Ishikawa (cell line): ENCODE data around the gene HIVEP1.

Source experiments
- CEBPB ChIP-seq: IDR thresholded peaks from 2 replicates; pipeline ENCODE4 v1.6.1; 2012
- CREB1 ChIP-seq: IDR thresholded peaks from 2 replicates; pipeline ENCODE4 v1.6.1; 2012; ENCODE audit warnings: low read depth
- EGR1 ChIP-seq: IDR thresholded peaks from 2 replicates; pipeline ENCODE4 v1.6.1; 2012
- EP300 ChIP-seq: IDR thresholded peaks from 2 replicates; pipeline ENCODE4 v1.6.1; 2012; ENCODE audit warnings: borderline replicate concordance
- FOXM1 ChIP-seq: IDR thresholded peaks from 2 replicates; pipeline ENCODE4 v1.6.1; 2012; ENCODE audit warnings: low read depth, borderline replicate concordance
- NFIC ChIP-seq: IDR thresholded peaks from 2 replicates; pipeline ENCODE4 v1.6.1; 2012
- RAD21 ChIP-seq: IDR thresholded peaks from 2 replicates; pipeline ENCODE4 v1.6.1; 2012; ENCODE audit warnings: low read depth
- TAF1 ChIP-seq: IDR thresholded peaks from 2 replicates; pipeline ENCODE4 v1.6.1; 2012; ENCODE audit warnings: low read depth, mild to moderate bottlenecking
- TCF12 ChIP-seq: IDR thresholded peaks from 2 replicates; pipeline ENCODE4 v1.6.1; 2012; ENCODE audit warnings: low read depth
- TEAD4 ChIP-seq: IDR thresholded peaks from 2 replicates; pipeline ENCODE4 v1.6.1; 2012
- YY1 ChIP-seq: IDR thresholded peaks from 2 replicates; pipeline ENCODE4 v1.6.1; 2012; ENCODE audit warnings: low read depth
- ZBTB7A ChIP-seq: IDR thresholded peaks from 2 replicates; pipeline ENCODE4 v1.6.1; 2012; ENCODE audit warnings: low read depth
- TF ChIP-seq, protein P1 (sequence below): IDR thresholded peaks from 2 replicates; pipeline ENCODE4 v1.6.1; 2012
- TF ChIP-seq, protein P2 (sequence below): IDR thresholded peaks from 2 replicates; pipeline ENCODE4 v1.6.1; 2012; ENCODE audit warnings: low read depth, mild to moderate bottlenecking
- TF ChIP-seq, protein P3 (sequence below): IDR thresholded peaks from 2 replicates; pipeline ENCODE4 v1.6.1; 2012

The HIVEP1 gene

DNA sequence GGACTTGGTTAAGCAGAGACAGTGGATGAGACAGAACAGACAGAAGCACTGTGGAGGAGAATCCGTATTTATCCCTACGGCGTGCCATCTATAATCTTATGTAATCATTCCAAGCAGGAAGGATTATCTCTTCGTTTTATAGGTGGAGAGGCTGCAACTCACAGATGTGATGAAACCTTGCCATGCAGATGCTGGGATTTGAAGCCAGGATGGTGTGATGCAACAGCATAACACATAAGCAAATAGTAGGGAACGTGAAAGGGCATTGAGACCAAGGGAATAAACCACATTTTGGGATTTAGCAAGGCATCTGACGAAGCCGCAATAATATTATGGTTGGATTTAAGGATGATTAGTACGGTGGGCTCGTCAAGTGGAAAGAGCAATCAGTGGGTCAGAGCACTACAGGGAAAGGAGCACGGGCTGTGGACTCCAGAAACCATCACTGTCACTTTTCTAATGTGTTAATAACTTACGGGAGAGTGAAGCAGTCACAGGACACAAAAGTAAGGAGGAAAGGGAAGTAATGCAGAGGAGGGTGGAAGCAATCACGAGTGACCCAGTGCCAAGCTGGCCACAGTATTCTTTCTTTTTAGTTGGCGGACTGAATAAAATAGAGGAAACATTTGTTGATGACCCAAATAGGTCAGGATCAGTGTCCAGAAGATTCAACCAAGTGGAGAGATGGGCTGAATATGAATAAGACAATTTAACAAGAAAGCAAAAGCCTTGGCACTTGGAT is 158.4 kb downstream of the HIVEP1 start:
- no peak for TF ChIP-seq YY1
- no peak for TF ChIP-seq FOXM1
- no peak for TF ChIP-seq NFIC
- no peak for TF ChIP-seq EGR1
- TF ChIP-seq, protein P1, sequence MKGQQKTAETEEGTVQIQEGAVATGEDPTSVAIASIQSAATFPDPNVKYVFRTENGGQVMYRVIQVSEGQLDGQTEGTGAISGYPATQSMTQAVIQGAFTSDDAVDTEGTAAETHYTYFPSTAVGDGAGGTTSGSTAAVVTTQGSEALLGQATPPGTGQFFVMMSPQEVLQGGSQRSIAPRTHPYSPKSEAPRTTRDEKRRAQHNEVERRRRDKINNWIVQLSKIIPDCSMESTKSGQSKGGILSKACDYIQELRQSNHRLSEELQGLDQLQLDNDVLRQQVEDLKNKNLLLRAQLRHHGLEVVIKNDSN = no peak
- TF ChIP-seq CEBPB = no peak
- no peak for TF ChIP-seq ZBTB7A
- TF ChIP-seq, protein P2, sequence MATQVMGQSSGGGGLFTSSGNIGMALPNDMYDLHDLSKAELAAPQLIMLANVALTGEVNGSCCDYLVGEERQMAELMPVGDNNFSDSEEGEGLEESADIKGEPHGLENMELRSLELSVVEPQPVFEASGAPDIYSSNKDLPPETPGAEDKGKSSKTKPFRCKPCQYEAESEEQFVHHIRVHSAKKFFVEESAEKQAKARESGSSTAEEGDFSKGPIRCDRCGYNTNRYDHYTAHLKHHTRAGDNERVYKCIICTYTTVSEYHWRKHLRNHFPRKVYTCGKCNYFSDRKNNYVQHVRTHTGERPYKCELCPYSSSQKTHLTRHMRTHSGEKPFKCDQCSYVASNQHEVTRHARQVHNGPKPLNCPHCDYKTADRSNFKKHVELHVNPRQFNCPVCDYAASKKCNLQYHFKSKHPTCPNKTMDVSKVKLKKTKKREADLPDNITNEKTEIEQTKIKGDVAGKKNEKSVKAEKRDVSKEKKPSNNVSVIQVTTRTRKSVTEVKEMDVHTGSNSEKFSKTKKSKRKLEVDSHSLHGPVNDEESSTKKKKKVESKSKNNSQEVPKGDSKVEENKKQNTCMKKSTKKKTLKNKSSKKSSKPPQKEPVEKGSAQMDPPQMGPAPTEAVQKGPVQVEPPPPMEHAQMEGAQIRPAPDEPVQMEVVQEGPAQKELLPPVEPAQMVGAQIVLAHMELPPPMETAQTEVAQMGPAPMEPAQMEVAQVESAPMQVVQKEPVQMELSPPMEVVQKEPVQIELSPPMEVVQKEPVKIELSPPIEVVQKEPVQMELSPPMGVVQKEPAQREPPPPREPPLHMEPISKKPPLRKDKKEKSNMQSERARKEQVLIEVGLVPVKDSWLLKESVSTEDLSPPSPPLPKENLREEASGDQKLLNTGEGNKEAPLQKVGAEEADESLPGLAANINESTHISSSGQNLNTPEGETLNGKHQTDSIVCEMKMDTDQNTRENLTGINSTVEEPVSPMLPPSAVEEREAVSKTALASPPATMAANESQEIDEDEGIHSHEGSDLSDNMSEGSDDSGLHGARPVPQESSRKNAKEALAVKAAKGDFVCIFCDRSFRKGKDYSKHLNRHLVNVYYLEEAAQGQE = no peak
- TF ChIP-seq TAF1 = no peak
- no peak for TF ChIP-seq EP300
- no peak for TF ChIP-seq RAD21
- TF ChIP-seq CREB1 = no peak
- no peak for TF ChIP-seq TEAD4
- TF ChIP-seq, protein P3, sequence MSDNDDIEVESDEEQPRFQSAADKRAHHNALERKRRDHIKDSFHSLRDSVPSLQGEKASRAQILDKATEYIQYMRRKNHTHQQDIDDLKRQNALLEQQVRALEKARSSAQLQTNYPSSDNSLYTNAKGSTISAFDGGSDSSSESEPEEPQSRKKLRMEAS = no peak
- no peak for TF ChIP-seq TCF12

DNA sequence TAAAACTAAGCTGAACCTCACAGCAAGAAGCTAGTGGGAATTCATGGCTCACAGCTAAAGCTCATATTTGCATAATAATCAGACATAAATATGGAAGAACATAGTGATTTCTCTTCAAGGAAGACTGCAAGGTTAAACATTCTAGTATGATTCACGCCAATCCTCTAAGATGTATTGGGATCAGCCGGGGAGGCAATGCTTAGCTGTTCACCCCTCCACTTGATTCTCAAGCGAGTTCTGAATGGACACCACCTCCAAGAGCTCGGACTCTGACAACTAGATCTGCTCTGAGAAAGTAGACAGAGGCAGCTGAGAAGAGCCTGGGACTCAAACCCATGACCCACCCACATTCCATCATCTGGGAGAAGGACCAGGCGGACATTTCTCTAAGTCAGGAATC is 159.6 kb downstream of the HIVEP1 start:
- no peak for TF ChIP-seq EP300
- TF ChIP-seq, protein P2 = no peak
- TF ChIP-seq YY1 = no peak
- TF ChIP-seq, protein P3 = no peak
- TF ChIP-seq CREB1 = no peak
- TF ChIP-seq EGR1 = no peak
- TF ChIP-seq TAF1 = no peak
- no peak for TF ChIP-seq TEAD4
- no peak for TF ChIP-seq TCF12
- no peak for TF ChIP-seq NFIC
- no peak for TF ChIP-seq RAD21

DNA sequence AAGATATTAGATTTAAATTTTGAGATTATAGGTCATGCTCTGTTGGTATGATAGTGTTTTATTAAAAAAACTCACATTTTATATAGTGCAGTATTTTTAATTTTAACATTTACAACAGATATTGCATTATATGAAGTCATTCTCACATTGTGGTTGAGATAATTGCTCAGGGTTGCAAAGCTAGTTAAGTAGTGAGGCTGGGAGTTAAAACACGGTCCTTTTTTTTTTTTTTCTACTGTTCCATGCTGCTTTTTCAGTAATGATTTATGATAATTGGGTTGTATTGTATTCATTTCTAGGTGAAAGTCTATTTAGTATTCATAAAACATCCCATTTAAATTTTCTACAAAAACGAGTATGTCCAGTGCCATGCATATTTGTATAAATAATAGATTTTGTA is 160.5 kb downstream of the HIVEP1 start:
- TF ChIP-seq, protein P3 = no peak
- TF ChIP-seq TEAD4 = no peak

DNA sequence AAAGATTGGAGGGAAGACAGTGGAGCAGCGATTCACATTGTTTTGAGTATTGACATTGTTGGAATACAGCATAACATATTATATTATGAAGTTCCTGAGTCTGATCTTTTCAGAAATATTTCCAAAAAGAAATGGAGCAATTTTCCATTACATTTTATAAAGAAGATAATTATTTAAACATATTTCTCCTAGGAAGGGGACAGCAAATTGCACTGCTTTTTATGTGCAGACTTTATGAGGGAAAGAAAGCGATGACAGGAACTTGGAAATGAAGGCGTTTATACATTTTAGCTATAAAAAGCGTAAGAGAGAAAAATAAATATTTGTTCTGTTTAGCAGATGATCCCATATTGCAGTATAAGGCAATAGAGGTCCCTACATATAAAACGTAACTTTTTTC is 161.1 kb downstream of the HIVEP1 start:
- no peak for TF ChIP-seq NFIC
- TF ChIP-seq, protein P2 = no peak
- no peak for TF ChIP-seq YY1
- TF ChIP-seq, protein P1 = no peak
- no peak for TF ChIP-seq EGR1
- no peak for TF ChIP-seq CREB1
- no peak for TF ChIP-seq TAF1
- TF ChIP-seq FOXM1 = no peak
- TF ChIP-seq RAD21 = no peak
- no peak for TF ChIP-seq EP300
- no peak for TF ChIP-seq ZBTB7A
- no peak for TF ChIP-seq TCF12
- TF ChIP-seq TEAD4 = no peak
- TF ChIP-seq, protein P3 = no peak
- no peak for TF ChIP-seq CEBPB
